K562 (cell line): ENCODE measurements around the gene MPDU1. TPM values are rescaled to one million over a fixed set of nuclear protein-coding genes. Genes with fewer than 3 reads are reported as not detected.

Experiments used
- E4F1 ChIP-seq: fragments of 250-450 bp; sonication (Bioruptor Pico); IDR thresholded peaks from 2 replicates; pipeline ENCODE4 v1.5.0; 2021; ENCODE audit warnings: mild to moderate bottlenecking, borderline replicate concordance
- HINFP ChIP-seq: fragments of 450-650 bp; conservative IDR thresholded peaks from 2 replicates; pipeline ENCODE4 v1.6.1; 2016; ENCODE audit warnings: missing genetic modification characterization, low read depth, mild to moderate bottlenecking, control low read depth, missing compliant biosample characterization
- HNRNPK ChIP-seq: fragments of 200-400 bp; formaldehyde crosslinking; IDR thresholded peaks from one replicate; pipeline ENCODE4 v1.6.1; 2018; ENCODE audit warnings: mild to moderate bottlenecking, low read depth, low read length; ENCODE audit not compliant: poor library complexity, severe bottlenecking
- ILK ChIP-seq: fragments of 450-650 bp; IDR thresholded peaks from 2 replicates; pipeline ENCODE4 v1.6.1; 2016; ENCODE audit warnings: missing genetic modification characterization, low read depth, mild to moderate bottlenecking, missing compliant biosample characterization, moderate library complexity, borderline replicate concordance
- KLF16 ChIP-seq: IDR thresholded peaks from 2 replicates; pipeline ENCODE4 v1.6.1; 2016; ENCODE audit warnings: antibody characterized with exemption
- NELFE ChIP-seq: IDR thresholded peaks from 2 replicates; pipeline ENCODE4 v1.6.1; 2011; ENCODE audit warnings: mild to moderate bottlenecking; ENCODE audit not compliant: insufficient read depth, insufficient read length
- NR2C2 ChIP-seq, 2 experiments: fragments of 200-800 bp in 1 of 2; sonication (Bioruptor generic) in 1 of 2; sonication (generic) in 1 of 2; formaldehyde crosslinking in 1 of 2; IDR thresholded peaks; 2 replicates each; pipeline versions ENCODE4 v1.6.1 to v1.8.0; 2016 to 2022; ENCODE audit warnings: mild to moderate bottlenecking in 1 of 2, missing compliant biosample characterization in 1 of 2, missing genetic modification characterization in 1 of 2, missing genetic modification reagents in 1 of 2
- PHF8 ChIP-seq: fragments of 200-600 bp; sonication (generic); IDR thresholded peaks from 2 replicates; pipeline ENCODE4 v1.6.1; 2012; ENCODE audit warnings: mixed run types, mild to moderate bottlenecking, inconsistent platforms, low read length, moderate library complexity, borderline replicate concordance
- PHTF2 ChIP-seq: fragments of 250-450 bp; sonication (Bioruptor Pico); IDR thresholded peaks from 2 replicates; pipeline ENCODE4 v1.5.0; 2021; ENCODE audit warnings: mild to moderate bottlenecking
- PML ChIP-seq: IDR thresholded peaks from 2 replicates; pipeline ENCODE4 v1.6.1; 2012; ENCODE audit warnings: low read length, inconsistent platforms
- PRPF4 ChIP-seq: fragments of 200-400 bp; formaldehyde crosslinking; IDR thresholded peaks from one replicate; pipeline ENCODE4 v1.6.1; 2017; ENCODE audit warnings: low read length, low read depth, mild to moderate bottlenecking; ENCODE audit not compliant: insufficient read depth, poor library complexity, severe bottlenecking
- SIRT6 ChIP-seq: IDR thresholded peaks from one replicate; pipeline ENCODE4 v1.6.1; 2012; ENCODE audit warnings: low read depth, mild to moderate bottlenecking, control low read depth, inconsistent platforms, low read length, moderate library complexity
- TAF15 ChIP-seq: fragments of 200-400 bp; formaldehyde crosslinking; IDR thresholded peaks from 2 replicates; pipeline ENCODE4 v1.6.1; 2017; ENCODE audit warnings: mild to moderate bottlenecking, low read depth, low read length, moderate library complexity
- TCF15 ChIP-seq: fragments of 250-450 bp; sonication (Bioruptor Pico); IDR thresholded peaks from 2 replicates; pipeline ENCODE4 v1.8.0; 2022; ENCODE audit warnings: moderate library complexity, mild to moderate bottlenecking, inconsistent platforms
- TSC22D4 ChIP-seq: fragments of 450-650 bp; IDR thresholded peaks from 2 replicates; pipeline ENCODE4 v1.6.1; 2016; ENCODE audit warnings: missing genetic modification characterization, missing biosample characterization, control low read depth
- USF2 ChIP-seq: sonication (generic); formaldehyde crosslinking; IDR thresholded peaks from 2 replicates; pipeline ENCODE4 v1.5.0; 2020; ENCODE audit warnings: missing genetic modification reagents
- XRCC4 ChIP-seq: IDR thresholded peaks from one replicate; pipeline ENCODE4 v1.6.1; 2011; ENCODE audit not compliant: insufficient read depth, insufficient read length; ENCODE audit errors: extremely low read depth
- ZBTB17 ChIP-seq: fragments of 450-650 bp; formaldehyde crosslinking; IDR thresholded peaks from 2 replicates; pipeline ENCODE4 v1.4.0; 2020; ENCODE audit warnings: mild to moderate bottlenecking
- ZNF174 ChIP-seq: fragments of 250-450 bp; sonication (Bioruptor Pico); IDR thresholded peaks from 2 replicates; pipeline ENCODE4 v1.4.0; 2020; ENCODE audit warnings: mild to moderate bottlenecking
- ZNF24 ChIP-seq: fragments of 450-650 bp; IDR thresholded peaks from 2 replicates; pipeline ENCODE4 v1.6.1; 2016
- ZNF764 ChIP-seq: fragments of 250-450 bp; sonication (Bioruptor Pico); IDR thresholded peaks from 2 replicates; pipeline ENCODE4 v1.4.0; 2020; ENCODE audit warnings: low read depth, mild to moderate bottlenecking, moderate library complexity
- polyA plus RNA-seq, 8 experiments: library from polyadenylated mRNA; depleted of rRNA in 4 of 8; stranded (reverse) in 5 of 8; unstranded in 3 of 8; fragments of >200 nt; fragmentation: Nextera tagmentation in 2 of 8; fragmentation: Illumina TruSeq in 1 of 8; extraction: Ambion mirVana in 2 of 8; extraction: Trizol in 1 of 8; gene quantifications; 2 replicates each; pipeline versions ENCODE4 v1.2.1 to v1.2.3, GENCODE V29; 2011 to 2014; ENCODE audit warnings: inconsistent platforms in 1 of 8, missing spikeins in 1 of 8
- total RNA-seq, 7 experiments: library from RNA; depleted of rRNA in 6 of 7; stranded (reverse); fragments of >200 nt in 6 of 7; fragmentation: Illumina TruSeq in 2 of 7; extraction: Trizol in 2 of 7; gene quantifications; 2 replicates each; pipeline versions ENCODE4 v1.2.1 to v1.2.3, GENCODE V29; 2011 to 2021; ENCODE audit warnings: low replicate concordance in 1 of 7

MPDU1 gene
- total and polyA plus RNA-seq, 9 of the 15 experiments (the other 6 are each of a cell fraction or from before 2014, with no cell fraction given), result 4.9 to 179 (median 77.1) TPM

- no peak for TF ChIP-seq ILK (tag)
- no peak for TF ChIP-seq ZNF764 (CRISPR knock-in tag)
- TF ChIP-seq SIRT6, result no peak
- TF ChIP-seq TSC22D4 (tag), result no peak
- TF ChIP-seq E4F1 (CRISPR knock-in tag), result no peak
- no peak for TF ChIP-seq HNRNPK
- TF ChIP-seq ZBTB17, result no peak
- no peak for TF ChIP-seq PHF8
- TF ChIP-seq ZNF174 (CRISPR knock-in tag), result no peak
- no peak for TF ChIP-seq TAF15
- TF ChIP-seq NELFE, result no peak
- no peak for TF ChIP-seq KLF16
- no peak for TF ChIP-seq ZNF24
- TF ChIP-seq XRCC4, result no peak
- TF ChIP-seq HINFP (tag), result no peak
- TF ChIP-seq PML, result no peak
- no peak for TF ChIP-seq PRPF4
- no peak for TF ChIP-seq NR2C2 (CRISPR knock-in tag; IDR thresholded peaks at IDR 0.05)
- no peak for TF ChIP-seq NR2C2 (tag; IDR thresholded peaks at IDR 0.05)
- TF ChIP-seq USF2 (CRISPR knock-in tag), result no peak
- no peak for TF ChIP-seq PHTF2 (CRISPR knock-in tag)
- TF ChIP-seq TCF15 (CRISPR knock-in tag), result no peak
Measured at GRCh38 chr17:7580604-7581575, 2.8 kb upstream of the MPDU1 start (continued).
